Endothelial cell of umbilical vein (primary cell): ENCODE results near the gene PLCXD1. TPM values are rescaled to one million over a fixed set of nuclear protein-coding genes. Genes with fewer than 3 reads are reported as not detected.
"Not testable (repeated sequence)": the region's sequence is repeated elsewhere in the genome, so short reads cannot be mapped to it uniquely, and the experiment has no call there.

Source experiments
- BruUV-seq: library from RNA; stranded (reverse); fragments of 400-500 nt; replicated peaks from 2 replicates; lab custom pipeline; 2021; lab: Mats Ljungman, UMichigan
- CTCF ChIA-PET: fragments of 300-600, 350-600 bp; sonication (Branson Sonifier 250); formaldehyde crosslinking; loops from one replicate; lab custom pipeline; 2021; ENCODE audit warnings: antibody characterized with exemption, inconsistent platforms; lab: Charles Lee
- POLR2A ChIA-PET: fragments of 300-600, 350-600 bp; sonication (Branson Sonifier 250); formaldehyde crosslinking; loops from one replicate; lab custom pipeline; 2021; ENCODE audit warnings: antibody characterized with exemption, inconsistent platforms; lab: Charles Lee
- DNase-seq: peaks from one replicate; pipeline ENCODE4 v3.0.0-alpha.2; 2011; ENCODE audit warnings: low read depth, low spot score
- FAIRE-seq: peaks from 2 replicates; lab custom pipeline; 2011; peaks lifted over from hg19 to GRCh38; lab: Jason Lieb, UNC
- H2AFZ ChIP-seq: 2 replicates; pipeline ENCODE4 v1.6.0; 2012; ENCODE audit warnings: low read depth, low read length, control low read depth, inconsistent platforms
- H3K27ac ChIP-seq: 2 replicates; pipeline ENCODE4 v1.5.1; 2011; ENCODE audit warnings: low read depth, mild to moderate bottlenecking, control low read depth, low read length, moderate library complexity; ENCODE audit not compliant: insufficient read depth
- H3K27me3 ChIP-seq, 2 experiments: 2 replicates each; pipeline versions ENCODE4 v1.6.0 to v1.6.1; 2011; ENCODE audit warnings: low read length in 2 of 2, mixed read lengths in 1 of 2; ENCODE audit not compliant: control insufficient read depth in 2 of 2, insufficient read depth in 2 of 2
- H3K36me3 ChIP-seq, 2 experiments: 2 replicates in 1 of 2; 3 replicates in 1 of 2; pipeline ENCODE4 v1.5.1; 2011; ENCODE audit warnings: low read length in 2 of 2, mild to moderate bottlenecking in 1 of 2, moderate library complexity in 1 of 2; ENCODE audit not compliant: control insufficient read depth in 2 of 2, insufficient read depth in 2 of 2; ENCODE audit errors: extremely low read depth in 1 of 2
- H3K4me1 ChIP-seq: 3 replicates; pipeline ENCODE4 v1.5.1; 2011; ENCODE audit warnings: mild to moderate bottlenecking, low read length; ENCODE audit not compliant: control insufficient read depth, insufficient read depth; ENCODE audit errors: extremely low read depth
- H3K4me2 ChIP-seq: 2 replicates; pipeline ENCODE4 v1.6.1; 2011; ENCODE audit warnings: low read length, control low read depth, mixed read lengths; ENCODE audit not compliant: insufficient read depth
- H3K4me3 ChIP-seq, 3 experiments: fragments of 200-600 bp in 1 of 3; sonication (generic), shearing (Covaris generic) in 1 of 3; replicated peaks in 1 of 3; 2 replicates each; pipeline ENCODE4 v1.5.1; 2011 to 2016; ENCODE audit warnings: control low read depth in 3 of 3, low read length in 3 of 3, mild to moderate bottlenecking in 2 of 3, inconsistent platforms in 1 of 3, low read depth in 1 of 3, moderate library complexity in 1 of 3; ENCODE audit not compliant: insufficient read depth in 1 of 3
- H3K79me2 ChIP-seq: 2 replicates; pipeline ENCODE4 v1.6.0; 2012; ENCODE audit warnings: low read length, inconsistent platforms; ENCODE audit not compliant: control insufficient read depth, insufficient read depth
- H3K9ac ChIP-seq: replicated peaks from 2 replicates; pipeline ENCODE3; 2011; ENCODE audit warnings: low read length, control low read depth; ENCODE audit not compliant: insufficient read depth; ENCODE audit errors: extremely low read depth
- H3K9me1 ChIP-seq: replicated peaks from 3 replicates; pipeline ENCODE4 v1.6.0; 2011; ENCODE audit warnings: mild to moderate bottlenecking, low read length; ENCODE audit not compliant: control insufficient read depth, insufficient read depth; ENCODE audit errors: extremely low read depth
- H3K9me3 ChIP-seq: replicated peaks from 2 replicates; pipeline ENCODE4 v1.5.1; 2012; ENCODE audit warnings: low read length, inconsistent platforms; ENCODE audit not compliant: control insufficient read depth, insufficient read depth
- H4K20me1 ChIP-seq: replicated peaks from 2 replicates; pipeline ENCODE3; 2011; ENCODE audit warnings: mild to moderate bottlenecking, low read length; ENCODE audit not compliant: control insufficient read depth, insufficient read depth; ENCODE audit errors: extremely low read depth
- EZH2 ChIP-seq: IDR thresholded peaks from 2 replicates; pipeline ENCODE4 v1.6.1; 2012; ENCODE audit warnings: borderline replicate concordance, low read depth, mild to moderate bottlenecking, moderate library complexity, low read length, inconsistent platforms; ENCODE audit not compliant: severe bottlenecking
- FOS ChIP-seq: IDR thresholded peaks from 2 replicates; pipeline ENCODE4 v1.6.1; 2011; ENCODE audit warnings: mild to moderate bottlenecking, low read length, moderate library complexity, borderline replicate concordance; ENCODE audit not compliant: insufficient read depth
- GATA2 ChIP-seq: IDR thresholded peaks from 2 replicates; pipeline ENCODE4 v1.7.0; 2011; ENCODE audit warnings: low read depth, mild to moderate bottlenecking, moderate library complexity, mixed read lengths, low read length; ENCODE audit not compliant: insufficient read length, insufficient read depth
- JUN ChIP-seq: IDR thresholded peaks from 2 replicates; pipeline ENCODE4 v1.6.1; 2011; ENCODE audit warnings: borderline replicate concordance, low read depth; ENCODE audit not compliant: insufficient read length, insufficient read depth
- MYC ChIP-seq: IDR thresholded peaks from one replicate; pipeline ENCODE4 v1.6.1; 2011; ENCODE audit warnings: mild to moderate bottlenecking, low read depth, low read length
- POLR2A ChIP-seq: IDR thresholded peaks from 2 replicates; pipeline ENCODE4 v1.6.1; 2012; ENCODE audit warnings: low read depth, mild to moderate bottlenecking, control low read depth, low read length
- POLR2AphosphoS5 ChIP-seq: IDR thresholded peaks from 2 replicates; pipeline ENCODE4 v1.6.1; 2012; ENCODE audit warnings: low read depth, mild to moderate bottlenecking, control low read depth, low read length, moderate library complexity; ENCODE audit not compliant: insufficient read depth
- dilution Hi-C: fragments of 300-500 bp; cut with MboI; formaldehyde crosslinking; loops from one replicate; pipeline ENCODE4 v1.15.0; 2019; ENCODE audit warnings: low sequenced_read_pairs; ENCODE audit not compliant: extremely low pct_ligation_motif_present
- intact Hi-C: fragments of 100-400 bp; cut with micrococcal nuclease; formaldehyde crosslinking; loops from one replicate; pipeline ENCODE4 v1.10.0; 2022
- polyA plus RNA-seq, 4 experiments: library from polyadenylated mRNA; depleted of rRNA in 3 of 4; stranded (reverse) in 3 of 4; unstranded in 1 of 4; fragments of >200 nt; gene quantifications; 2 replicates each; pipeline versions ENCODE4 v1.2.1 to v1.2.3, GENCODE V29; 2011 to 2012; ENCODE audit warnings: missing spikeins in 1 of 4
- total RNA-seq: library from RNA; stranded (reverse); gene quantifications from 2 replicates; pipeline ENCODE4 v1.2.3, GENCODE V29; 2021
- TF ChIP-seq, protein P1 (sequence below), 2 donors: IDR thresholded peaks; 1 replicate in 1 of 2; 2 replicates in 1 of 2; pipeline ENCODE4 v1.5.1; 2011; ENCODE audit warnings: low read length in 2 of 2, mild to moderate bottlenecking in 2 of 2, moderate library complexity in 2 of 2, control low read depth in 1 of 2, inconsistent platforms in 1 of 2, low read depth in 1 of 2; ENCODE audit not compliant: insufficient read depth in 1 of 2; ENCODE audit errors: extremely low read depth in 1 of 2
- TF ChIP-seq, protein P2 (sequence below): IDR thresholded peaks from 2 replicates; pipeline ENCODE4 v1.6.1; 2011; ENCODE audit not compliant: insufficient read depth, insufficient read length

PLCXD1 gene
- total and polyA plus RNA-seq, 2 donors (not counting 3 experiments of a cell fraction or from before 2014, with no cell fraction given) = 11.7 to 16.8 TPM

DNA sequence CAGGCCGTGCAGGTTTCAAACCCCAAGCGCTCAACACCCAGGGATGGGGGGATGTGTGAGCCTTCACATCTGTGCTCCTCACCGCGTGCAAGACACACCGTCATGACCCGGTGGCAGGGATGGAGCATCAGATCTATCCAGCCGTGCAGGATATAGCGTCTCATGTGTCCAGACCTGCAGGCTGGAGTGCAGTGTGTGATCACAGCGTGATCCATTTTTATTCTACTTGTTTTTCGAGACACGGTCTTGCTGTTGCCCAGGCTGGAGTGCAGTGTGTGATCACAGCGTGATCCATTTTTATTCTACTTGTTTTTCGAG lies 70.1 kb downstream of the PLCXD1 start:
- H3K9me1 ChIP-seq, H3K36me3 ChIP-seq, POLR2A ChIA-PET, H3K4me1 ChIP-seq, H3K79me2 ChIP-seq, CTCF ChIA-PET, DNase-seq, H3K27ac ChIP-seq, H3K9ac ChIP-seq, H4K20me1 ChIP-seq, H3K4me2 ChIP-seq, H3K27me3 ChIP-seq, intact Hi-C loops, BruUV-seq, H3K4me3 ChIP-seq, FAIRE-seq, dilution Hi-C loops, H3K9me3 ChIP-seq, H2AFZ ChIP-seq: not testable (repeated sequence)

GRCh38 chrX:351736-352135 lies 70.6 kb downstream of the PLCXD1 start:
- Histone ChIP-seq H2AFZ (no peak overlapping the region), H3K79me2 (no peaks in the 10 kb centered on the region), H3K27ac (no peak overlapping the region), H3K4me1 (peaks cover 10% of the 10 kb centered on the region), H3K4me2 (no peak overlapping the region), H3K9me1 (no peaks in the 10 kb centered on the region), H3K4me3 (no peak overlapping the region), H4K20me1 (no peaks in the 10 kb centered on the region), H3K9me3 (no peaks in the 10 kb centered on the region), H3K27me3 (no peaks in the 10 kb centered on the region), H3K9ac (no peak overlapping the region), H3K36me3 (no peaks in the 10 kb centered on the region)
- TF ChIP-seq EZH2 = no peak
- TF ChIP-seq GATA2 = no peak
- no peak for TF ChIP-seq POLR2A
- TF ChIP-seq JUN = no peak
- TF ChIP-seq POLR2AphosphoS5 = no peak
- TF ChIP-seq FOS = no peak
- TF ChIP-seq MYC = no peak
- TF ChIP-seq, protein P1, sequence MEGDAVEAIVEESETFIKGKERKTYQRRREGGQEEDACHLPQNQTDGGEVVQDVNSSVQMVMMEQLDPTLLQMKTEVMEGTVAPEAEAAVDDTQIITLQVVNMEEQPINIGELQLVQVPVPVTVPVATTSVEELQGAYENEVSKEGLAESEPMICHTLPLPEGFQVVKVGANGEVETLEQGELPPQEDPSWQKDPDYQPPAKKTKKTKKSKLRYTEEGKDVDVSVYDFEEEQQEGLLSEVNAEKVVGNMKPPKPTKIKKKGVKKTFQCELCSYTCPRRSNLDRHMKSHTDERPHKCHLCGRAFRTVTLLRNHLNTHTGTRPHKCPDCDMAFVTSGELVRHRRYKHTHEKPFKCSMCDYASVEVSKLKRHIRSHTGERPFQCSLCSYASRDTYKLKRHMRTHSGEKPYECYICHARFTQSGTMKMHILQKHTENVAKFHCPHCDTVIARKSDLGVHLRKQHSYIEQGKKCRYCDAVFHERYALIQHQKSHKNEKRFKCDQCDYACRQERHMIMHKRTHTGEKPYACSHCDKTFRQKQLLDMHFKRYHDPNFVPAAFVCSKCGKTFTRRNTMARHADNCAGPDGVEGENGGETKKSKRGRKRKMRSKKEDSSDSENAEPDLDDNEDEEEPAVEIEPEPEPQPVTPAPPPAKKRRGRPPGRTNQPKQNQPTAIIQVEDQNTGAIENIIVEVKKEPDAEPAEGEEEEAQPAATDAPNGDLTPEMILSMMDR (IDR thresholded peaks at IDR 0.05; ENCODE audit: extremely low read depth in 1 of 2, insufficient read depth in 1 of 2, low read depth in 1 of 2, low read length in 2 of 2) = no peak
- TF ChIP-seq, protein P2, sequence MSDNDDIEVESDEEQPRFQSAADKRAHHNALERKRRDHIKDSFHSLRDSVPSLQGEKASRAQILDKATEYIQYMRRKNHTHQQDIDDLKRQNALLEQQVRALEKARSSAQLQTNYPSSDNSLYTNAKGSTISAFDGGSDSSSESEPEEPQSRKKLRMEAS = no peak
- FAIRE-seq (no peak), DNase-seq (no peak)
- POLR2A ChIA-PET = no interaction called here
- CTCF ChIA-PET = no interaction called here
- dilution Hi-C loops (no loop called here), intact Hi-C loops (no loop called here)
- BruUV-seq = no TSS peak
